ENCODE results near the gene CYB561A3. TPM values are rescaled to one million over a fixed set of nuclear protein-coding genes. Genes with fewer than 3 reads are reported as not detected.

CYB561A3 gene
- total RNA-seq, 3 donors from 2014 or later = 28.8 to 35.2 (median 33.3) TPM

DNA sequence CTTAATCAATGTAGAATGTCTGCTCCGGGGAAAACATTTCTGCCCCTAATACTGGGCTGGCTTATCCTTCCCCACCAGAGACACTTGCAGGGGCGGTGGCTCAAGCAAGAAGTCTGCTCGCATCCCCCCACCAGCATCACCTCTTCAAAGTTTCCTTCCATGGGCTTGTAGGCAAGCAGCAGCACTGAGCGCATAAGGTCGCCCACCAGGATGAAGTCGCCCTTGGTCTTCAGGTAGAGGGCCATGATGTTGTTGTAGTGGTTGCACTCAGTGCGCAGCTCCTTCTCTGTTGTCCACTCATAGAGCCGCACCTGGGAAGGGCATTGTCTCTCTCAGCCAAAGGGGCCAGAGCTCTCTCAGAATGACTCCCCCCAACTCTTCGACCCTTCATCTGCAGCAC, 58.0 kb downstream of the CYB561A3 start:
- Mint-ChIP-seq H3K9me3 (no peaks in the 10 kb centered on the region), H3K27me3 (ENCODE audit: low read depth) (no peaks in the 10 kb centered on the region), H3K4me3 (no peak overlapping the region), H3K4me1 (ENCODE audit: low read depth) (peaks cover 11% of the 10 kb centered on the region), H3K36me3 (ENCODE audit: insufficient read depth) (peaks cover 46% of the 10 kb centered on the region)
- ATAC-seq (no peak), DNase-seq (no peak)

DNA sequence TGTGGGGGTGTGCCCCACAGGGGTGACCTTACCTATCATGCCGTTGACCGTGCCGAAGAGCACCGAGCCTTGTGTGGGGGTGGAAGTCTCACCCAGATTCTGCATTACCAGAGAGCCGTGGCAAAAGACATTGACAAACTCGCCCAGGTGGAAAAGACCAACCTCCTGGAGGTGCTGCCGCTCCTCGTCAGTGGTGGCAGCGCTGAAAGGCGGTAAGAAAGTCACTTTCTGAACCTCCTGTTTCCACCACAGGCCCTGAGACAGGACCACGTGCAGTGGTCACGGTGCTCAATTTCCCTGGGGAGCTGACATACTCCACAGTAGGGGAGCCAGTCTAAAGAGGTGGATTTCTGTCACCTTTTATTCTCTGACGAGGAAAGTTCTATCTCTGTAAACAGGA, 59.1 kb downstream of the CYB561A3 start:
- Mint-ChIP-seq H3K27me3 (ENCODE audit: low read depth) (no peaks in the 10 kb centered on the region), H3K4me3 (no peak overlapping the region), H3K9me3 (no peaks in the 10 kb centered on the region), H3K4me1 (ENCODE audit: low read depth) (peaks cover 21% of the 10 kb centered on the region), H3K36me3 (ENCODE audit: insufficient read depth) (peaks cover 52% of the 10 kb centered on the region)
- DNase-seq (no peak), ATAC-seq (no peak)

Other genes starting within 250 kb of the CYB561A3 start
- 10 to 100 TPM; 16.1 to 18.4 (median 17.0) TPM for gene VPS37C, start 200.5 kb downstream of the CYB561A3 start, total RNA-seq
- not detected for gene PGA3, start 158.4 kb downstream of the CYB561A3 start, total RNA-seq
- not detected for gene PGA4, start 139.5 kb downstream of the CYB561A3 start, total RNA-seq
- not detected for gene PGA5, start 120.7 kb downstream of the CYB561A3 start, total RNA-seq
- 10 to 100 TPM; 10.2 to 21.0 (median 15.5) TPM for gene VWCE, start 66.6 kb downstream of the CYB561A3 start, total RNA-seq
- 100 to 1,000 TPM; 313 to 358 (median 327) TPM for gene DDB1, start 28.8 kb downstream of the CYB561A3 start, total RNA-seq
- gene TKFC, start 28.7 kb downstream of the CYB561A3 start, total RNA-seq = 10 to 100 TPM; 50.8 to 51.4 (median 51.1) TPM
- gene TMEM138, start 492 bp upstream of the CYB561A3 start, total RNA-seq = 10 to 100 TPM; 74.2 to 91.5 (median 81.2) TPM
- 10 to 100 TPM; 12.0 to 15.3 (median 14.0) TPM for gene TMEM216, start 30.7 kb upstream of the CYB561A3 start, total RNA-seq
- 100 to 1,000 TPM; 131 to 142 (median 138) TPM for gene CPSF7, start 68.1 kb upstream of the CYB561A3 start, total RNA-seq
- 10 to 100 TPM; 48.4 to 55.8 (median 49.3) TPM for gene SDHAF2, start 68.2 kb upstream of the CYB561A3 start, total RNA-seq
- not detected for gene LRRC10B, start 146.9 kb upstream of the CYB561A3 start, total RNA-seq
- under 1 TPM; 0.35 to 0.66 (median 0.38) TPM for gene SYT7, start 219.2 kb upstream of the CYB561A3 start, total RNA-seq